ENCODE results near the gene PPIB.
A peak's percentile ranks its signal among the peaks of the same experiment; 100 is the strongest.

The PPIB gene

DNA sequence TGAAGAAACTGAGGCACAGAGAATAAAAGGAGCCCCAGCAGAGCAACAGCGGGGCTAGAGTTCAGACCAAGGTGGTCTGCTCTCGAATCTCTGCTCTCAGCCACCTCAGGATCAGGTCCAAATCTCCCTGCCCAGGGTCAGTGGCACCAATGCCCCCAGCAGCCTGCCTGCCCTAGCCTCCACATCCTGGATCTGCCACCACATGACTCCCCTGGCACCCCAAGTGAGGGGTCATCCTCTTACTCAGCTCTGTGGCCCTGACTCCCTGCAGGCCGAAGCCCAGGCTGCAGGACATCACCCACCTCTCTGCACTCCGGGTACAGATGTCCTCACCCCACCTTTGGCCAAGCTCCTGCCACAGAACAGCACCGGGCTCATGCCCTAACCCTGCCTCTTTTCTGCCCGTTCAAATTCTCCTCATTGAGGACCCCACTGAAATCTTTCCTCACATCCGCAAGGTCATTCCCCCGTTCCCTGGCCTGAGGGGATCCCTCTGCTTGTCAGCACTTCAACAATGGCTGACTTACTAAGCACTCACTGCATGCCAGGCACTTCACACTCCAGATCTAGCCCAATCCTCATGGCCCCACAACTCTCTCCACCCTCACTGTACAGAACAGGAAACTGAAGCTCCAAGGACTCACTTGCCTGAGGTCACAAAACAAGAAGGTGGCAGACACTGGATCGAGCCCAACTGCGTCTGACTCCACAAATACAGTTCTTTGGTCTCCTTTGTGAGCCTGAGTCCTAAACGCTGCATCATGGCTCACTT lies 4.3 kb downstream of the PPIB start:
- no peak for DNase-seq (ENCODE audit: low read depth)

DNA sequence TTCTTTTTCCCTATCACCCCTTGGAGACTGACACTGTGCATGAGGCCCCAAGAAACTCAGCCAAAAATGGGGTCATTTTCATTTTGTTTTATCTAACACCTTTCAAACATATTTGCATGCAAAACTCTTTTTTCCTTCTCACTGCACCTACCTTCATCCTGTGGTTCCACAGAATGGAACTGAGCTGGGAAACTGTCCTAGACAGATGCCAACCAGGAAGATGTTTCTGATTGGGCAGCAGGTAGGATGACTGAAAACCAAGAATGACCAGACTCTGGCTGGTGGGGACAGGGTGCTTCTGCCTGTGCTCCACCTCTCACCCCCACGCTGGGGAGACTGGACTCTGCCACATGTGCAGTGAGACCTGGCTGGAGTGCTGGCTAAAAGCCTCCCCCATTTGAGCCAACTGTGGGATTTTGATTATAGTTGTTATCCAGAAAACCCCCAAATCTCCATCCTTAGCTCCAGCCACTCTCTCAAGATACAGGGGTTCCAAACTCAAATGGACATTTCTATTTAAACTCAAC lies 5.2 kb downstream of the PPIB start:
- no peak for DNase-seq (ENCODE audit: low read depth)

DNA sequence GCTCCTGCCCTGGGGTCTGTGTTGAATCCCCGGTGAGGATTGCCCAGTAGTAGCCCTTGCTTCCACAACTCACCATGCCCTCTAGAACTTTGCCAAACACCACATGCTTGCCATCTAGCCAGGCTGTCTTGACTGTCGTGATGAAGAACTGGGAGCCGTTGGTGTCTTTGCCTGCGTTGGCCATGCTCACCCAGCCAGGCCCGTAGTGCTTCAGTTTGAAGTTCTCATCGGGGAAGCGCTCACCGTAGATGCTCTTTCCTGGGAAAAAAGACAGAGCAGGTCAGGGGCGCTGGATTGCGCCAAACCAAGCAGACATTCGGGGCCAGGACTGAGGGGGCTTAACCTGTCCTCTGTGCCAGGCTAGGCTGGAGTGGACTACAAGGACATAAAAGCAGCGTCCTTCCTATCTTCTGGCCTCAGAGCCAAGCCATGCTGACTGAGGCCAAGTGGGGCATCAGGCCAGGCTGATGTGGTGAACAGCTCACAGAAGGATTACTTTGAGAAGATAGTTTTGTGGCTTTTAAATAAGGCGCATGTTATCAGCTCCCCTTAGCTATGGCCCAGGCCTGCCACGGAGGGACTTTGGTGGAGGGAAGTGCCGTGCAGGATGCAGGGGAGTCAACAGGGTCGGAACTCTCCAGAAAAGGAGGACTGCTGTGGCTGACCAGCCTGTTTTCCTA lies 6.0 kb downstream of the PPIB start:
- DNase-seq (ENCODE audit: low read depth), result no peak

DNA sequence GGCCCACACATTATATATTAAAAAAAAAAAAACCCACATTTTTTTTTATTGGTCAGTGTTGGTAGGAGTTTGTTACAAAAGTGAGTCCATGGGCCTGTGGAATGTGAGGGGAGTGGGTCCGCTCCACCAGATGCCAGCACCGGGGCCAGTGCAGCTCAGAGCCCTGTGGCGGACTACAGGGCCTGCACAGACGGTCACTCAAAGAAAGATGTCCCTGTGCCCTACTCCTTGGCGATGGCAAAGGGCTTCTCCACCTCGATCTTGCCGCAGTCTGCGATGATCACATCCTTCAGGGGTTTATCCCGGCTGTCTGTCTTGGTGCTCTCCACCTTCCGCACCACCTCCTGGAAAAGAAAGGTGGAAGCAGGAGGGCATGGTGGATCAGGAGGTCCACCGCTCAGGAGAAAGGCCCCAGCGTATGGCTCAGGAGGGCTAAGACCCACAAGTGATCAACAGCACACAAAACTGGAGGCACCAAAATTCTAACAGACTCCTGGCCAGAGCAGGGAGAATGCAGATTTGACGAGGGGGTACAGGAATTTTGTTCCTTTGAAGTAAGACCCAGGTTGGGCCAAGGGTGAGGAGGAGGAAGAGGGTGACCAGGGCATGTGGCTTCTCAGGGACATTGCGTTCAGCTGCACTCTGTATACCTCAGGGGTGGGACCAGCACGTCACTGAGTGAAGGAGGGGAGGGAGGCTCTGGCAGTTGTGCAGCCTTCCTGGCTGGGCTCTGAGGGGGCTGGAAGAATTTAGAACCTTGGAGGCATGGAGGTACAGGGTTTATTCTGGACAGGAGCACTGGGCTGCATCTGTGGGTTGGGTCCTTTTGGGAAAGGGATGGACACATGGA lies 6.8 kb downstream of the PPIB start:
- no peak for DNase-seq (ENCODE audit: low read depth)

DNA sequence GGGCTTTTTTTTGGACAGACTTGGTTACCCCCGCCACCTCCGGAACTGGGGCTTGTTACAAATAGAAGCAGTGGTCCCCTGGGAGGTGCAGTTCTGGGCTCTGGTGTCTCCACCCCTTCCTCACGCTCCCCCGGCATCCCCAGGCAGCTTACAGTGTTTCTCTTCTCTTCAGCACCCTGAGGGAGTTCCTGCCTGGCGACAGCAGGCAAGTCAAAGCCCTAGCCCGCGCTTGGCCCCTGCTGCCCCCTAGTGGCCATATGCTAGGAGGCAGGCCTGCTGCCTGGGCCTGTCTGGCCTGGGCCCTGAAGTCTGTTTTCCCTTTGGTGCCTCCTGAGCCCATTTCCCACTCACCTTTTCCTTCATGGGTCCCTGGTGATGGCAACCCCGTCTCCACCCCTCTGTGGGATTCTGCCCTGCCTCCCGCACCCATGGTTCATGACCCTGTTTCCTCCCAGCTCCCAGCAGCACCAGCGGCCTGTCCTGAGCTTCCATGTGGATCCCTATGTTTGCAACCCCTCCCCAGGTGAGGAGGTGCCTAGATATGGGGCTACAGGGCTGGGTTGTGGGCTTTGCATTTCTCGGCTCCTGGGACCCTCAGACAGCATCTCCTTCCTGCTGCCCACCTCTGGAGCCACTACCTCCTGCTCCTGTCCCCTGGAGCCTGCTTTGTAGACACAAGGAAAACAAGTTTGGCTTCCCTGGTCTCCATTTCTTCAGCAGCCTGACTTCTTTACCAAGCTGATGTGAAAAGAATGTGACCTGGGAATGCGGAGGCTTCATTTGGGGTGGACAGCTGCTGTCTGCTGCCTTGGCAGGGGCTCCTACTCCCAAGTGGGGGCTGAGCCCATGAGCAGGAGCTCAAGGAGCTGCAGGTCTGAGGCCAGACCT lies 9.1 kb downstream of the PPIB start:
- peak; percentile 87 for DNase-seq (ENCODE audit: low read depth)

DNA sequence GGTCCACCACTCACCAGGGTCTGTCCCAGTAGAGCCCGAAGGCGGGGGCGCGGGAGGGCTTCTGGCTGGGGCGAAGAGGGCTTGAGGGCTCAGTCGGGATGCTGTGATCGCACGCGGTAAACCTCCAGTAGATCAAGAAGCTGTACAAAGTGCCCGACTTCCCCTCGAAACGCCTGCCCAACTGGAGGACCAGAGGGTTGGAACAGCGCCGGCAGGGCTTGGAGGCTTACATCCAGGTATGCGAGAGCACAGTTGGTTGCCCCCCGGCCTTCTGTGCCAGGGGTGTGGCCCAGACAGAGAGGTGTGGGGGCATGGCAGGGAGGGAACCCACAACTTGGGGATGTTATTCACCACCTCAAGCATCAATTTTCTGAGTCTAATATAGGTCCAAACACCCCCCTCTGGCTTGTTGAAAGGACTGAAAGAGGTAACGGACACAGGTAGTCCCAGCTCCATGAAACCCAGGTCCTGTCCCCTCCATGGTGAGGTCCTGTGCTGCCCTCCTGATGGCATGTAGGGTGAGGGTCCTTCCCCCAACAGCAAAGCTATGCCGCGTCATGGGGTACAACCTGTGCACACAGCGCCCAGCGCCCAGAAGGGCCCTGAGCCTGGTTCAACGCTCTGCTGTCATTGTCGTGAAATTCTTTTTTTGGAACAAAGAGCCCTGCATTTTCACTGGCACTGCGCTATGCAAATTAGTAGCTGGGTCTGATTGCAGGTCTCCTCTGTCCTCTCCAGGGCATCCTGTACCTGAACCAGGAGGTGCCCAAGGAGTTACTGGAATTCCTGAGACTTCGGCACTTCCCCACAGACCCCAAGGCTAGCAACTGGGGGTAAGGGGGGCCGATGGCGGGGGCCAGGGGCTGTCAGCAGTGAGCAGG lies 10.1 kb downstream of the PPIB start:
- DNase-seq (ENCODE audit: low read depth), result no peak

DNA sequence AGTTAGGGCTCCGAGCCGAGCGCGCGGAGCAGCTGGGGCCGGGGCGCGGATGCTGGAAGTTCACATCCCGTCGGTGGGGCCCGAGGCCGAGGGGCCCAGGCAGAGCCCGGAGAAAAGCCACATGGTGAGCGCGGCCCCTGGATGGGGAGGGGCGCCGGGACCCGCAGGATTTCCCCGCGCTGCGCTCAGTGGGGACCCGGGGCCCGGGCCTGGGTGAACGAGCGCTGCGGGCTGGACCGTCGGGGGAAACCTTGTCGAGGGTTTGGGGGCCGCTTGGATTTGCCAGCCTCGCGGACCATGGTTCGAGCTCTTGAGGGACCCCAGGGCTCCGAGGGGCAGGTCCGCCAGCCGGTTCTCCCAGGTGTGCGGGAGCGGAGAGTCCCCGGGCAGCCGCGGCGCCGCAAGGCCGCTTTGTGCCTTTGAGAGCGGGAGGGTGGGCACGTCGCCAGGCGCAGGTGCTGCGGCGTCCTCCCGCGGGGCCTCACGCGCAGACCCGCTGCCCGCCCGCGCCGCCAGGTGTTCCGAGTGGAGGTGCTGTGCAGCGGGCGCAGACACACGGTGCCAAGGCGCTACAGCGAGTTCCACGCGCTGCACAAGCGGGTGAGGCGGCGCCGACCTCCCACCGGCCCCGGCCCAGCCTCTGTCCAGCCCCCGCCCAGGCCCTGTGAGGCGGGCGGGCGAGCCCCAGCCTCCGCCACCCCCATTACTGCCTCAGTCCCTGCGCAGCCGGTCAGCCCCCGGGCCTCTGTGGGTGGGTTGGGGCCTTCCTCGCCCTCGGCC lies 10.9 kb downstream of the PPIB start, which contains the start of gene SNX22:
TSS of gene SNX22 (plus strand) at position 5 of the 780 bp plus-strand sequence. CDS start at position 50, 45 bp downstream.
- no peak for DNase-seq (ENCODE audit: low read depth)

DNA sequence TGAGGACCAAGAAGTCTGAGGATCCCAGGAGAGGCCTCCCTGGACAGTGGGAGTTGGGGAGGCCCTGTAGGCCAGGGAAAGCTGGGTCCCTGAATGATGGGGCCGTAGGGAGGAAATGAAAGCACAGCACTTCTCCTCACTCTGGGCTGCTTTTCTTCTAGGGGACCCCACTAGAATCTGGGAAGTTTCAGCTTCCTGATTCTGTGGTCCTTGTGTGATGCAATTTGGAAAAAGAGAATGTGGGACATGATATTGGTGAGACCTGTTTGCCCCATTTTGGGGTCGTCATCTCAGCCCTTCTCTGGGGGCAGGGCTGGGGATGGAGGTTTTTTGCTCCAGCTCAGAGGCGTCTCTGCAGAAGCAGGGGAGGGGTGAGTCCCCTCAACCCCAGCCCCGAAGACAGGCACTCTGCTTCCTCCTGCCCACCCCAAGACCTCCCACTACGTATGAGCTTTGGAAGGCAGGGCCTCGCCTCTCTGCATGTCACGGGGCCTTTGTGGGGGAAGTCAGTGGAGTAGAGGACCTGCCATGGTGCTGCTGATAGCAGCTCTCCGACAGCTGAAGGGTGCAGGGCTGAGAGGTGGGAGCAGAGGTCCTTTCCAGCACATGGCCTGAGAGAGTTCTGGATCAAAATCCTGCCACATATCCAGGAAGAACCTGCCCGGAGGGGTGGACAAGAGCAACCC lies 12.8 kb downstream of the PPIB start:
- DNase-seq (ENCODE audit: low read depth), result no peak

DNA sequence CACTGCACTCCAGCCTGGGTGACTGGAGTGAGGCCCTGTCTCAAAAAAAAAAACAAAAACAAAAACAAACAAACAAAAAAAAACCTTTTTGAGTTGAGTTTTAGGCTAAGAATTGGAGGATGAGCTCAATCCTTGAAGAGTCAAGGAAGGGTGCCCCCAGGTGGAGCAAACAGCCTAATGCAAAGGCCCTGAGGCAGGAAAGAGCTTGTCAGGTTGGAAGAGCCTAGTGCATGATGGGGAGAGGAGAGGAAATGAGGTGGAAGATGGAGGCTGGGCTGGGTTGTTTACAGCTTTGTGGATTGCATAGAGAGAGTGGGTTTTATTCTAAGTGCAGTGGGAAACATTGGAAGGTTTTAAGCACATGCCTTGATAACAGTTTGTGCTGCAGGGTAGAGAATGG lies 13.4 kb downstream of the PPIB start:
- no peak for DNase-seq (ENCODE audit: low read depth)

DNA sequence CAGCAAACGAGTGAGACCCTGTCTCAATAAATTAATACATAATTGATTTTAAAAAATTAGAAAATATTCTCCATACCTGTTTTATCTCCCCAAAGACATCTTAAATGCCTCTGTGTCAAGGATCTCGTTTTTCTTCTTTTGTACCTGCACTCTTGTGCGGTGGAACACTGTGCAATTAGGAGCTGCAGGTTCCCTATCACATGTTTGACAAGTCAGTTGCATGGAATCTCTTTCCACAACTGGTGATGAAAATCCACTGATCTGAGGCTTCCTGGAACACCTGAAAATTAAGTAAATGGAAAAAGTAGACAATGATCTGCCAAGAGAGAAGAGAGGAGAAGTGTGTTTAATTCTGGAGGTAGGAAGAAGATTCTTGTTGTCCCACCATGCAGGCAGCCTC lies 14.2 kb downstream of the PPIB start:
- DNase-seq (ENCODE audit: low read depth), result no peak

DNA sequence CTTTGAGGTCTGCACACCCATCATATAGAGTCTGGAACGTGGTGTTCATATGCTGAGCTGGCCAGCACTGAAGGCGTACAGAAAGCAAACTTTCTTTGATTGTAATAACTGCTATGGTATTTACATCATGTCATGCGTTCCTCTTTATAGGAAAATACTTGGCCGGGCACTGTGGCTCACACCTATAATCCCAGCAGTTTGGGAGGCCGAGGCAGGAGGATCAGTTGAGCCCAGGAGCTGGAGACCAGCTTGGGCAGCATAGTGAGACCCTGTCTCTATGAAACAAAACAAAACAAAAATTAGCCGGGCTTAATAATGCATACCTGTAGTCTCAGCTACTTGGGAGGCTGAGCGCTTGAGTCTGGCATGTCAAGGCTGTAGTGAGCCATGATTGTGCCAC lies 14.7 kb downstream of the PPIB start:
- no peak for DNase-seq (ENCODE audit: low read depth)

DNA sequence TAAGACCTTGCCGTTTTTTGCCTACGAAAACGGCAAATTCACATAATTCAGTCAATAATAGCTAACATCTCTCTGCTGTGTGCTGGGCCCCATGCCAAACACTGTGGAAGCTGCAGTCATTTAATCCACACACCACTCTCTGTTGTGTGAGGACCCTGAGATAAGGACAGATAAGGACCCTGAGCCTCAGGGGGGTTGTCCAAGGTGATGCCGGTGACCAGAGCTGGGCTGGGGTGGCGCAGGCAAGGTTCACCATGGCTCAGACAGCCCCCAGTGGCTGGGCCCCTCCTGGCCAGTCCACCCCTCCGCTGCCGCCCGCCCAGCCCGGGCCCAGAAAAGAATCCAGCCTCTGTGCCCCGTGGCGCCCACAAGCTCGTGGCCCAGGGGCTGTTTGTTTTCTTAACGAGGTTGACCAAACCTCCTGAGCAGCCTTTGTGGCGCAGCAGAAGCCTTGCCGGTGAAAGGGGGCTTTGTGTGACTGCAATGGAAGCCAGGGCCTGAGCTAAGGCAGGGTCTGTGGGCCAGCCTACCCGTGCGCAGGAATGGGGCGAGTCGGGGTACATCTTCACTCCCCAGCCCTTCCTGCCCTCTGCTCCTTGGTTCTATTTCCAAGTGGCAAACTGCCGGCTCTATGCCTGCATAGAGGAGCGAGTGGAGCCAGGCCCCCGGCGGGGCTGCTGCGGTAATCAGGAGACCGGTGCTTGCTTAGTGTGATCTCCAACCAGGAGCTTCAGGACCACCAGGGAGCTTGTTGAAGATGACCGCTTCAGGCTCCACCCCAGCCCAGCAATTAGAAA lies 15.7 kb downstream of the PPIB start:
- DNase-seq (ENCODE audit: low read depth), result no peak

DNA sequence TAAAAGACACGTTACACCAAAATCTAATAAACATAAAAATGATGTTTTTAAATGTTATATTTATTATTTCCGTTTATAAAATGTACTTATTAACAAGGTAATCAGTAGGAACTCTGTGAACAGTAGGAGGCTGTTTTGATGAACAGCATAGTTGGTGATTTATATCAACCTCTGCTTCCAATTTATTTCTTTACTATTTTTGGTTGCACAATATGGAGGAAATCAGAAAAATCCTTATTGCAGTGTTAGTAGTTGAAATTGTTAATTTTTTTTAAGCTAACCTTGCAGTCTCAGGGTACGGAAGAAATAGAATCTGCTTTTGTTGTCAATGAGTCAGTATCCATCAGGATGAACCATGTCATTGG lies 16.3 kb downstream of the PPIB start:
- no peak for DNase-seq (ENCODE audit: low read depth)

DNA sequence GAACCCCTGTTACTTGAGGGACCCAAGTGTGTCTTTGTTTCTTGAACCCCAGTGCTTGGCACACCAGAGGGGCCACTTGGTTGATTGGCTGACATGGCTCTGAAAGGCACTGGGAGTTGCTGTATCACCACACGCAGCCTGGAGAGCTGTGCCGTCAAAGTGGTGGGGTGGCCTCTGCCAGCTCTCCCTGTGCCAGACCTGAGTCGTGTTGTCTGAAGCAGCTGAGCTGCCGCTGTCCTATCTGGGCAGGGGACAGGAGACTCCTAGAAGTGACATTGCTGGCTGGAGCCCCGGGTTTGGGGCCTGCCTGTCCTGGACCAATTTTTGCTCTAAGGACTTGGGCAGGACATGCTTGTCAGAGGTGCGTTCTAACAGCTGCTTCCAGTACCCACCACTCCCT lies 16.8 kb downstream of the PPIB start:
- DNase-seq (ENCODE audit: low read depth), result no peak

DNA sequence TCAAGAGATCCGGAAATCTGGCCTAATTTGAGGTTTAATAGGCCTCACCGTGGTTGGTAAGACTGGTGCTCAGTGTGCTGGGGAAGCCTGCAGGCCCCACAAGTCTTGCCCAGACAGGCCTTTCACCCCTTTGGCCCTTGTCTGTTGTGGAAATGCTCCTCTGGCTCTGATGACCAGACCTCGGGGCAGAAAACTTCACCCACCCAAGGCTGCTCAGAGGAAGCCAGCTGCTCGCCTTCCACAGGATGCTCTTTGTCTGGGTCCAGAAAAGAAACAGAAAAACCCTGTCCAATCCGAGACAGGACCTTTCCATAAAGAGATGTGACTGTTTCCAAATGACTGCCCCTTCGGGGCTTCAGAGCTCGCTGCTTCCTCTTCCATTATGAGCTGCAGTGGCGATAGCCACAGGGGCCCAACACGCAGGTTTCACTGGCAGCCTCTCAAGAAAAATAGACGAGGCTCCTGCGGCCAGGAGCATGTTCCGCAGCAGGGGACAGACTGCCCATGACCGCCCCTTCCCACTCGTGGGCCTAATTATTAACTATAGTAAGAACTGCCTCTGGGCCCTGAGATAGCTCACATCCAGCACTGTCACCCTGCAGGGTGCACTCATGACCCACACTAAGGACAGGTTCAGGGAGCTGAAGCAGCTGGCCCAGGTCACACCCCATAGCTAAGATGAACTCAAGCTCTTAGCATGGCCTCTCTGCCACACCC lies 18.1 kb downstream of the PPIB start:
- DNase-seq (ENCODE audit: low read depth), result no peak

DNA sequence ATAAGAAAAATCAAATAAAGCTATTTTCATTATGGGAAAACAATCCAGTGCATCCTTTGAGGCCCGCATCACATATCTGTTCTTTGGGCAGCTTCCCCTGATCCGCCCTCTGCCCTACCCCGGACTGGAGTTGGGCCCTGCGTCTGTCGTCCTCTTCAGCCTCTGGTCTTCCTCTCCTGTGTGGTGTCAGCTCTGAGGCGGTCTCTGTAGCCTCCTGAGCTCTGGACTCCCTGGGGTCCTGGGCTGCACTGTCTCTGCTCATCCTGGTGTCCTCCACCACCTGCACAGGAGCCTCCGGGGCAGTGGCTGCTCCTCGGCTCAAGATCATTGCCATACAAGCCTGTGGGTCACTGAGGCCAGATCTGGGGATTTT lies 18.6 kb downstream of the PPIB start:
- DNase-seq (ENCODE audit: low read depth), result no peak

DNA sequence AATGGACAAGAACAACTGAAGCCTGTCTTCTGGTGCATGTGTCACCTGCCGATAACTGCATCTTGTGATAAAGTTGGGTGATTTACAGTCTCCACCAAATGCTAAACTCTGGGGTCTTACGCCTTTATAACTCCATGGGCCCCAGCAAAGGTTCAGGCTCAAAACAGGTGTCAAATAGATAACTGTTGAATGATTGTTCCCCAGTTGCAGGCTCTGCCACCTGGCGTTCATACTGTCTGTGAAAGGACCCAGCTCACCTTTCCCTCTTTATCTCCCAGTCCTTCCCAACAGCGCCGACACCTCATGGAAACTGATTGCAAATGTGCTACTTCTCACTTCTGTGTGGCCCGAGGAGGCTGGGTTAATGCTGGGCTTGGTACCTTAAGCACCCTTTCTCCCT lies 19.5 kb downstream of the PPIB start:
- DNase-seq (ENCODE audit: low read depth), result no peak

All from activated T-cell treated with anti-CD3 and anti-CD28 coated beads for 48 hours (primary cell).